ENCODE measurements around the gene MYL6B. TPM values are rescaled to one million over a fixed set of nuclear protein-coding genes. Genes with fewer than 3 reads are reported as not detected.

Gene MYL6B
- polyA plus RNA-seq, 1 donor (not counting 4 experiments of a cell fraction or from before 2014, with no cell fraction given), result 44.9 TPM

DNA sequence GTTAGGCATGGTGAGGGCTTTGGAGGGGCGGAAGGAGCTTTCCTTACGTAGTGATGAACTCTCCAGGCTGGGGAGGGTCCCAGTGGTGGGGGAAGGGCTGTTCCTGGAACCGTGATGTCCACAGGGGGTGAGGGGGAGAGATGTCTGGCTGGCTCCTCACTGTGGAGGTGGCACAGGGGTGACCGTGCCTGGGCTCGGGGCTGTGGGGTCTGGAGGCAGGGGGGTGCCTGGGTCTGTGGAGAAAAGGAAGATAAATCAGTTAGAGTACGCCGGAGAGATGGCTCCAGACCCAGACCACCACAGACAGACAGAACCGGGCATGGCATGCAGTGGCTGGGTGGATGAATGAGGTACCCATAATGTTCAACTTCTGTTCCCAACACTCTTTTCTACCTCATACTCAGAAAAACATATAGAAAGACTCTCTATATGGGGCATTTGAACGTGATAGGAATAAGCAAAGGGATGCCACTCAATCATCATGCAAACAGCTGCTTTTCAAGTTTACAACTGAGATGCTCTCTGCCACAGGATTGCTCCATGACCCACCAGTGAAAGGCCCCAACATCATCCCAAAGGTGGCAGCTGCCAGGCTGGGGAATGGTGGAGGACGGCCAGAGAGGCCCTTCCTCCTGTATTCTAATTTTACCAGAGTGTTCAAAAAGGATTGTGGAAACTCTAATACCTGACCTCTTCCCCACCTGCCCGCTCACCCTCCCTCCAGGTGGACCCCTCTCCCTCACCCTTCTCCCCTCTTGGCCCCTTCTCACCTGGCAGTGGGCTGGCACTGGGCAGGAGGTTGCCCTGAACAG, 11.4 kb downstream of the MYL6B start:
- FAIRE-seq (no peak), DNase-seq (ENCODE audit: low read depth, low spot score) (no peak)
- Histone ChIP-seq H3K4me3 (ENCODE audit: control insufficient read depth in 2 of 3, extremely low read depth in 1 of 3, insufficient read depth in 2 of 3, low read depth in 1 of 3, low read length in 3 of 3) (no peak overlapping the region), H3K27ac (ENCODE audit: control insufficient read depth, insufficient read depth, low read length) (no peak overlapping the region), H4K20me1 (ENCODE audit: control insufficient read depth, extremely low read depth, insufficient read depth, low read length) (peaks cover 21% of the 10 kb centered on the region), H3K36me3 (ENCODE audit: control insufficient read depth in 2 of 2, extremely low read depth in 1 of 2, insufficient read depth in 2 of 2, low read length in 2 of 2) (peaks cover 41 to 43% of the 10 kb centered on the region in 2 experiments), H3K4me2 (ENCODE audit: control insufficient read depth, extremely low read depth, insufficient read depth, low read depth, low read length) (no peak overlapping the region), H3K9me1 (ENCODE audit: control insufficient read depth, extremely low read depth, insufficient read depth, low read length) (no peaks in the 10 kb centered on the region), H3K9ac (ENCODE audit: control insufficient read depth, extremely low read depth, insufficient read depth, low read length) (no peak overlapping the region), H3K79me2 (ENCODE audit: control insufficient read depth, insufficient read depth, low read length) (peaks cover 22% of the 10 kb centered on the region), H3K4me1 (ENCODE audit: control insufficient read depth, extremely low read depth, insufficient read depth, low read length) (peaks cover 22% of the 10 kb centered on the region), H3K9me3 (ENCODE audit: control insufficient read depth, low read depth, low read length) (no peaks in the 10 kb centered on the region), H2AFZ (ENCODE audit: control insufficient read depth, low read length) (no peak overlapping the region), H3K27me3 (ENCODE audit: control insufficient read depth, extremely low read depth, insufficient read depth, low read length) (no peaks in the 10 kb centered on the region)
- TF ChIP-seq, protein P1, sequence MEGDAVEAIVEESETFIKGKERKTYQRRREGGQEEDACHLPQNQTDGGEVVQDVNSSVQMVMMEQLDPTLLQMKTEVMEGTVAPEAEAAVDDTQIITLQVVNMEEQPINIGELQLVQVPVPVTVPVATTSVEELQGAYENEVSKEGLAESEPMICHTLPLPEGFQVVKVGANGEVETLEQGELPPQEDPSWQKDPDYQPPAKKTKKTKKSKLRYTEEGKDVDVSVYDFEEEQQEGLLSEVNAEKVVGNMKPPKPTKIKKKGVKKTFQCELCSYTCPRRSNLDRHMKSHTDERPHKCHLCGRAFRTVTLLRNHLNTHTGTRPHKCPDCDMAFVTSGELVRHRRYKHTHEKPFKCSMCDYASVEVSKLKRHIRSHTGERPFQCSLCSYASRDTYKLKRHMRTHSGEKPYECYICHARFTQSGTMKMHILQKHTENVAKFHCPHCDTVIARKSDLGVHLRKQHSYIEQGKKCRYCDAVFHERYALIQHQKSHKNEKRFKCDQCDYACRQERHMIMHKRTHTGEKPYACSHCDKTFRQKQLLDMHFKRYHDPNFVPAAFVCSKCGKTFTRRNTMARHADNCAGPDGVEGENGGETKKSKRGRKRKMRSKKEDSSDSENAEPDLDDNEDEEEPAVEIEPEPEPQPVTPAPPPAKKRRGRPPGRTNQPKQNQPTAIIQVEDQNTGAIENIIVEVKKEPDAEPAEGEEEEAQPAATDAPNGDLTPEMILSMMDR (optimal IDR thresholded peaks at IDR 0.05 in 1 of 3, IDR thresholded peaks at IDR 0.05 in 1 of 3, conservative IDR thresholded peaks at IDR 0.05 in 1 of 3; ENCODE audit: extremely low read depth in 1 of 3, insufficient read depth in 2 of 3, low read length in 3 of 3), result no peak
- no peak for TF ChIP-seq EZH2 (IDR thresholded peaks at IDR 0.05; ENCODE audit: low read length)
- dilution Hi-C loops (cut with MboI; ENCODE audit: extremely low pct_ligation_motif_present, low sequenced_read_pairs), result no loop called here

DNA sequence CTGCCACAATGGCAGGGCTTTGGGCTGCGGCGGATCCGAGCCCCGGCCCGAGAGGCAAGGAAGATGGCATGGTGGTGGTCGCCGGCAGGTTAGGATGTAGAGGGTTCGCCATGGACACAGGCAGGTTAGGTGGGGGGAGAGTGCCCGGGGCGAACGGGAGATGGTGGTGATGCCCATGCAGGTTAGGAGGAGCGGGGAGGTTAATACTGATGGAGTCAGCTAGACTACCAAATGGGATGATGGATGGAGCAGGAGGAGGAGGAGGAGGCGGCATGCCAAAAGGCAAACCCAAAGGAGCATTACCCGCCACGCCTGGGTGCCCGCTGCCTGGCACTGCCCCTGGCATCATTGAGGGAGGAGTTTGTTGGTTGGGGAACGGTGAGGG, 11.9 kb downstream of the MYL6B start:
- no peaks in the 10 kb centered on the region for H3K9me1 ChIP-seq (ENCODE audit: control insufficient read depth, extremely low read depth, insufficient read depth, low read length)
- no peak overlapping the region for H3K4me2 ChIP-seq (ENCODE audit: control insufficient read depth, extremely low read depth, insufficient read depth, low read depth, low read length)
- H4K20me1 ChIP-seq (ENCODE audit: control insufficient read depth, extremely low read depth, insufficient read depth, low read length), result peaks cover 21% of the 10 kb centered on the region
- dilution Hi-C loops (cut with MboI; ENCODE audit: extremely low pct_ligation_motif_present, low sequenced_read_pairs), result no loop called here
- FAIRE-seq (no peak), DNase-seq (ENCODE audit: low read depth, low spot score) (no peak)
- no peak overlapping the region for H3K4me3 ChIP-seq (ENCODE audit: control insufficient read depth in 2 of 3, extremely low read depth in 1 of 3, insufficient read depth in 2 of 3, low read depth in 1 of 3, low read length in 3 of 3)
- H3K9me3 ChIP-seq (ENCODE audit: control insufficient read depth, low read depth, low read length), result no peaks in the 10 kb centered on the region
- H3K36me3 ChIP-seq (ENCODE audit: control insufficient read depth in 2 of 2, extremely low read depth in 1 of 2, insufficient read depth in 2 of 2, low read length in 2 of 2), result peaks cover 39 to 40% of the 10 kb centered on the region in 2 experiments
- peaks cover 22% of the 10 kb centered on the region for H3K4me1 ChIP-seq (ENCODE audit: control insufficient read depth, extremely low read depth, insufficient read depth, low read length)
- peaks cover 16% of the 10 kb centered on the region for H3K79me2 ChIP-seq (ENCODE audit: control insufficient read depth, insufficient read depth, low read length)
- H3K27me3 ChIP-seq (ENCODE audit: control insufficient read depth, extremely low read depth, insufficient read depth, low read length), result no peaks in the 10 kb centered on the region
- TF ChIP-seq EZH2 (IDR thresholded peaks at IDR 0.05; ENCODE audit: low read length), result no peak
- TF ChIP-seq, protein P1 (optimal IDR thresholded peaks at IDR 0.05 in 1 of 3, IDR thresholded peaks at IDR 0.05 in 1 of 3, conservative IDR thresholded peaks at IDR 0.05 in 1 of 3; ENCODE audit: extremely low read depth in 1 of 3, insufficient read depth in 2 of 3, low read length in 3 of 3), result no peak
- H2AFZ ChIP-seq (ENCODE audit: control insufficient read depth, low read length), result no peak overlapping the region
- no peak overlapping the region for H3K9ac ChIP-seq (ENCODE audit: control insufficient read depth, extremely low read depth, insufficient read depth, low read length)
- no peak overlapping the region for H3K27ac ChIP-seq (ENCODE audit: control insufficient read depth, insufficient read depth, low read length)

Data from keratinocyte (primary cell).